ENCODE measurements around the gene NEK11. TPM values are rescaled to one million over a fixed set of nuclear protein-coding genes. Genes with fewer than 3 reads are reported as not detected.

The NEK11 gene
- total RNA-seq, 4 donors from 2014 or later: 1.6 to 8.5 (median 3.4) TPM

DNA sequence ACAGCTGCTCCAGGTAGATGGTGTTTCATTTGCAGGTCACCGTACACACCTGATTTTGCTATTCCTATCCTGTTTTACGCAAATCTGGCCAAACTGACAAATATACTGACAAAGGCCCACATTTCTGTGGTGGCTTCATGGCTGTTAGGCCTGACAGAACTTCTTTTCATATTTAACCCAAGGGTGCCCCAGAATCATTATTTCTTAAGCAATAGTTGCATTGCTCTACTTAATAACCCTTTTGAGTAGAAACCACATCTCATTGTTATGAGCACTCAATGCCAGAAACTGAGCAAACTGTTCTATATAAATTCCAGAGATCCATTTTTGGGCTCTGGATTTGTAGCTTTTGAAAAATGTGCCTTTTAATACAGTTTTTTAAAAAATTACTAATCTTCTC, 19.4 kb upstream of the NEK11 start:
- intact Hi-C loops (cut with DNase I): no loop called here
- WGBS, 2 donors: 91 to 94% methylated on average over 2 of the region's 2 CpGs

DNA sequence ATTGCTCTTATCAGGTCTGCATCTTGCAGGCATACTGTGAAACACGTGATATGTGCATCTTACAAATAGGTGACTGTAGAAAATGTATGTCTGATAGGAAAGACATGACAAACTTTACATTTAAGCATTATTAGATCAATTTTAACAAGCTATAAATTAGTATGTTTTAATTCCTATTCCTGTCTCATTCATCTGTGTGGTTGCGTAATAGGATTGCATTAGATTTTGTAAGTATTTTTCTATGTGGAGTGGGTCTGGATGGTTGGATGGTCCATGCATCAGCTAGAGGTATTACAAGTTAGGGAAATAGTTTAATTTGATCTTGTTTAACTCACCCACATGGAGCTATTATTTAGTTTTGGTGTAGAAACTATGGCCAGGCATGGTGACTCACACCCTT, 18.9 kb upstream of the NEK11 start:
- TF ChIP-seq POLR2A (IDR thresholded peaks at IDR 0.05): no peak
- TF ChIP-seq, protein P1, sequence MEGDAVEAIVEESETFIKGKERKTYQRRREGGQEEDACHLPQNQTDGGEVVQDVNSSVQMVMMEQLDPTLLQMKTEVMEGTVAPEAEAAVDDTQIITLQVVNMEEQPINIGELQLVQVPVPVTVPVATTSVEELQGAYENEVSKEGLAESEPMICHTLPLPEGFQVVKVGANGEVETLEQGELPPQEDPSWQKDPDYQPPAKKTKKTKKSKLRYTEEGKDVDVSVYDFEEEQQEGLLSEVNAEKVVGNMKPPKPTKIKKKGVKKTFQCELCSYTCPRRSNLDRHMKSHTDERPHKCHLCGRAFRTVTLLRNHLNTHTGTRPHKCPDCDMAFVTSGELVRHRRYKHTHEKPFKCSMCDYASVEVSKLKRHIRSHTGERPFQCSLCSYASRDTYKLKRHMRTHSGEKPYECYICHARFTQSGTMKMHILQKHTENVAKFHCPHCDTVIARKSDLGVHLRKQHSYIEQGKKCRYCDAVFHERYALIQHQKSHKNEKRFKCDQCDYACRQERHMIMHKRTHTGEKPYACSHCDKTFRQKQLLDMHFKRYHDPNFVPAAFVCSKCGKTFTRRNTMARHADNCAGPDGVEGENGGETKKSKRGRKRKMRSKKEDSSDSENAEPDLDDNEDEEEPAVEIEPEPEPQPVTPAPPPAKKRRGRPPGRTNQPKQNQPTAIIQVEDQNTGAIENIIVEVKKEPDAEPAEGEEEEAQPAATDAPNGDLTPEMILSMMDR (IDR thresholded peaks at IDR 0.05): no peak
- H3K4me1 ChIP-seq: peaks cover 0 to 6% (median 0%) of the 10 kb centered on the region in 3 donors
- H3K36me3 ChIP-seq: peaks cover 0 to 84% (median 0%) of the 10 kb centered on the region in 3 donors
- WGBS, 2 donors: 95 to 98% methylated on average over 2 of the region's 2 CpGs
- H3K27me3 ChIP-seq: no peaks in the 10 kb centered on the region
- intact Hi-C loops (cut with DNase I): no loop called here
- H3K9me3 ChIP-seq: no peaks in the 10 kb centered on the region
- no peak overlapping the region for H3K27ac ChIP-seq
- H3K4me3 ChIP-seq: no peak overlapping the region
- DNase-seq: no peak

More for the DNA sequence above, 19.4 kb upstream of the NEK11 start:
- Histone ChIP-seq H3K9me3 (no peaks in the 10 kb centered on the region), H3K27ac (no peak overlapping the region), H3K36me3 (peaks cover 0 to 84% (median 0%) of the 10 kb centered on the region in 3 donors), H3K27me3 (no peaks in the 10 kb centered on the region), H3K4me3 (no peak overlapping the region), H3K4me1 (peaks cover 0 to 6% (median 0%) of the 10 kb centered on the region in 3 donors)
- DNase-seq: no peak
- no peak for TF ChIP-seq POLR2A (IDR thresholded peaks at IDR 0.05)
- TF ChIP-seq, protein P1 (IDR thresholded peaks at IDR 0.05): no peak

- Histone ChIP-seq H3K4me3 (no peak overlapping the region), H3K27ac (no peak overlapping the region), H3K27me3 (no peaks in the 10 kb centered on the region), H3K36me3 (peaks cover 0 to 84% (median 0%) of the 10 kb centered on the region in 3 donors), H3K4me1 (peaks cover 0 to 6% (median 0%) of the 10 kb centered on the region in 3 donors), H3K9me3 (no peaks in the 10 kb centered on the region)
- DNase-seq: no peak
- intact Hi-C loops (cut with DNase I): no loop called here
- 80 to 100% methylated on average over 1 of the region's 1 CpG for WGBS, 2 donors
- TF ChIP-seq POLR2A (IDR thresholded peaks at IDR 0.05): no peak
- TF ChIP-seq, protein P1 (IDR thresholded peaks at IDR 0.05): no peak
Observed at GRCh38 chr3:131008326-131008725, 18.4 kb upstream of the NEK11 start.

GRCh38 chr3:131009698-131010097, 17.0 kb upstream of the NEK11 start:
- no peaks in the 10 kb centered on the region for H3K27me3 ChIP-seq
- TF ChIP-seq, protein P1 (IDR thresholded peaks at IDR 0.05): no peak
- TF ChIP-seq POLR2A (IDR thresholded peaks at IDR 0.05): no peak
- H3K9me3 ChIP-seq: no peaks in the 10 kb centered on the region
- no peak overlapping the region for H3K4me3 ChIP-seq
- no peak overlapping the region for H3K27ac ChIP-seq
- WGBS, 2 donors: 78 to 100% methylated on average over 1 of the region's 1 CpG
- intact Hi-C loops (cut with DNase I): no loop called here
- DNase-seq: no peak
- peaks cover 0 to 6% (median 0%) of the 10 kb centered on the region in 3 donors for H3K4me1 ChIP-seq
- peaks cover 0 to 88% (median 2%) of the 10 kb centered on the region in 3 donors for H3K36me3 ChIP-seq

GRCh38 chr3:131018970-131019369, 7.7 kb upstream of the NEK11 start:
- intact Hi-C loops (cut with DNase I): no loop called here
- peaks cover 0 to 62% (median 16%) of the 10 kb centered on the region in 3 donors for H3K36me3 ChIP-seq
- no peak overlapping the region for H3K4me3 ChIP-seq
- no peak for DNase-seq
- no peaks in the 10 kb centered on the region for H3K27me3 ChIP-seq
- TF ChIP-seq POLR2A (IDR thresholded peaks at IDR 0.05): no peak
- TF ChIP-seq, protein P1 (IDR thresholded peaks at IDR 0.05): no peak
- H3K9me3 ChIP-seq: no peaks in the 10 kb centered on the region
- 80 to 91% methylated on average over 3 of the region's 3 CpGs for WGBS, 2 donors
- peaks cover 0 to 41% (median 10%) of the 10 kb centered on the region in 3 donors for H3K4me1 ChIP-seq
- H3K27ac ChIP-seq: no peak overlapping the region
